ENCODE results near the gene GATC.
A peak's percentile ranks its signal among the peaks of the same experiment; 100 is the strongest.

The GATC gene

GRCh38 chr12:120495731-120496412 lies 49.6 kb downstream of the GATC start, which contains the start of gene DYNLL1:
Gene DYNLL1 (plus strand): TSS chr12:120496113. CDS start chr12:120496422, 309 bp downstream.
- DNase-seq (ENCODE audit: insufficient read length, low spot score): peak; percentile 96
- peak; percentile 93 for FAIRE-seq

- DNase-seq (ENCODE audit: insufficient read length, low spot score): peak; percentile 60
- no peak for FAIRE-seq
These were observed 50.4 kb downstream of the GATC start for GRCh38 chr12:120496413-120497340.

- no peak for DNase-seq (ENCODE audit: insufficient read length, low spot score)
- no peak for FAIRE-seq
These were observed 51.4 kb downstream of the GATC start for GRCh38 chr12:120497524-120498150.

- DNase-seq (ENCODE audit: insufficient read length, low spot score): no peak
- FAIRE-seq: no peak
These were observed 52.7 kb downstream of the GATC start for GRCh38 chr12:120498870-120499515.

GRCh38 chr12:120500581-120500980 lies 54.3 kb downstream of the GATC start:
- no peak for DNase-seq (ENCODE audit: insufficient read length, low spot score)

GRCh38 chr12:120504587-120504986 lies 58.3 kb downstream of the GATC start:
- FAIRE-seq (no peak), DNase-seq (ENCODE audit: insufficient read length, low spot score) (no peak)

More at GRCh38 chr12:120500581-120500980, 54.3 kb downstream of the GATC start:
- FAIRE-seq: no peak

DNA sequence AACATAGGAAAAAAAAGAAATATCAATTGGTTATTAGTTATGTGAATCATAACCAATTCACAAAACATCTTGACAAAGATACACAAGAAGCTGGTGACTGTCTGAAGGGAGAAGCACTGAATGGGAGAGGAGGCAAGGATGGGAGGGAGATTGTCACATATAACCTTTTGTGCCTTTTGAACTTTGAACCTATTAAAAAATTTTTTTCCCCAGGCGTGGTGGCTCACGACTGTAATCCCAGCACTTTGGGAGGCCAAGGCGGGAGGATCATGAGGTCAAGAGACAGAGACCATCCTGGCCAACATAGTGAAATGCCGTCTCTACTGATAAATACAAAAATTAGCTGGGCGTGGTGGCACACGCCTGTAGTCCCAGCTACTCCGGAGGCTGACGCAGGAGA lies 62.3 kb downstream of the GATC start:
- FAIRE-seq: no peak
- no peak for DNase-seq (ENCODE audit: insufficient read length, low spot score)
